NCI-H524 treated with DMSO at 0.1 percent for 48 hours (cell line): ENCODE data around the gene PRDX6.
"Not testable (repeated sequence)": the region's sequence is repeated elsewhere in the genome, so short reads cannot be mapped to it uniquely, and the experiment has no call there.

Experiments
- DNase-seq: peaks from one replicate; lab custom pipeline; 2025; lab: John Stamatoyannopoulos, UW

The PRDX6 gene

DNA sequence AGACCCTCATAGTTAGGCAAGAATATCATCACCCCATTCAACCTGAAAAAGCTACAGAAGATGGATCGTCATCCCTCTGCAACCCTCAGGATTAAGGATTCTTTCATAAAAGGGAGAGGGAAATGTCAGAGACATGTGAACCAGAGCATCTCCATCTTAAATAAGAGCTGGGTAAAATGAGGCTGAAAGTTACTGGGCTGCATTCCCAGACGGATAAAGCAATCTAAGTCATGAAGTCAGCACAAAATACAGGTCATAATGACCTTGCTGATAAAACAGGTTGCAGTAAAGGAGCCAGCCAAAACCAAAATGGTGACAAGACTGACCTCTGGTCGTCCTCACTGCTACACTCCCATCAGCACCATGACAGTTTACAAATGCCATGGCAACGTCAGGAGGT, 22.6 kb downstream of the PRDX6 start:
- no peak for DNase-seq

- no peak for DNase-seq
Measured at GRCh38 chr1:173502104-173502503, 25.0 kb downstream of the PRDX6 start.

DNA sequence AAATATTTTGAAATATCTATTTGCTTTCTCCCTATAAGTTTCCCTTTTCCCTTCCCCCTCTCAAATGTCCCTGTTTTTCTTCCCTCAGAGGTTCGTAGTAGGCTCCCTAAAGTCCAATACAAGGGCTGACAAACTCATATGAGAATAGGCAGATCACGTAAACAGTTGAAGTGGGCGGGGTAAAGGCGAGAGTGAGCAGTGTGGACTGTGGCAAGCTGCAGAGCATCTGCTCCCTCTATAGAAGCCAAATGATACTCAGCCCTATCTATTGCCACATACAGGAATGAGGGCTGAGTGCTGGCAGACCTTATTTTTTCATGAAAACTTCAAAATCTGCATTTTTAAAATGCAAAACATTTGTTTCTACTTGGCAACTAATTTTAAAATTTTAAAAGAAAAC, 26.3 kb downstream of the PRDX6 start:
- DNase-seq, result no peak

DNA sequence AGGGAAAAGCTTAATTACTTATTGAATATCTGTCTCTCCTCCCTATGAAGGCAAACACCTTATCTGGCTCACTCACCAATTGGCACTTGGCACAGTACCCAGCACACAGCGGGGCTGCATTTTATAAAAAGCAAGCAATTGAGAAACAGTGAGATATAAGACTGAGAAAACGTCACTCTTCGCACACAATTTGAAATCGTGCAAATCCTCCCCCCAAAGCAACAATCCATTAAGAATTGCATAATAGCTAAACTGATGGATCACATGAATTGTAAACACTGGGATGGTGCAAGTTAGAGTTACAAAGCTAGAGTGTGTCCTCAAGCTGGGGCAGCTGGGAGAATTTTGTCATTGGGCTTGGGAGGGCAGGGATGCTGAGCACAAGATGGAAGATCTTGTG, 27.1 kb downstream of the PRDX6 start:
- no peak for DNase-seq

- DNase-seq, result no peak
Measured at GRCh38 chr1:173505391-173505790, 28.3 kb downstream of the PRDX6 start.

DNA sequence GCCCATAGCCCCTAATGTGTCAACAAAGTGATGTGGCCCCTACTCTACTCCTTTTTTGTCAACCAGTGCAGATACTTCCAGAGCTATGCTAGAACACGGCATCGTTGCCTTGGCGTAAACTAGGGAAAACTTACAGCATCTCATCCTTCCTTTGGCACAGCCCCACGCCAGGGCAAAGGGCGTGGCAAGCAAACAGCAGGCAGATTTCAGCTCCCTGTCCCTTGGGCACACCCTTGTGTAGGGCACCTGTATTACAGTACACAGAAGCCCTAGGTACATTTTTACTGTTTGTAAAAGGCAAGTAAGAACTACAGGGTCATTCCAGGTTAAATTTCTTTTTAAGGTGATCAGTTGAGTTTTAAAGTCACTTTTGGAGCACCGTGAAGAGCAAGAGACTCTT, 29.3 kb downstream of the PRDX6 start:
- DNase-seq, result no peak

- no peak for DNase-seq
Measured at GRCh38 chr1:173507205-173507846, 30.2 kb downstream of the PRDX6 start.

GRCh38 chr1:173507847-173508209, 30.7 kb downstream of the PRDX6 start:
- DNase-seq, result no peak

GRCh38 chr1:173508541-173508940, 31.4 kb downstream of the PRDX6 start:
- DNase-seq, result no peak

- DNase-seq, result no peak
Measured at GRCh38 chr1:173509797-173510196, 32.7 kb downstream of the PRDX6 start.

DNA sequence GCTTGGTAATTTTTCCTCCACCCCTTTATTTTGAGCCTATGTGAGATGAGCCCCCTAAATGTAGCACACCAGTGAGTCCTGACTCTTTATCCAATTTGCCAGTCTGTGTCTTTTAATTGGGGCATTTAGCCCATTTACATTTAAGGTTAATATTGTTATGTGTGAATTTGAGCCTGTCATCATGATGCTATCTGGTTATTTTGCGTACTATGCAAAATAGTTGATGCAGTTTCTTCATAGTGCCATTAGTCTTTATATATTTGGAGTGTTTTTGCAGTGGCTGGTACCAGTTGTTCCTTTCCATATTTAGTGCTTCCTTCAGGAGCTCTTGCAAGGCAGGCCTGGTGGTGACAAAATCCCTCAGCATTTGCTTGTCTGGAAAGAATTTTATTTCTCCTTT, 37.4 kb downstream of the PRDX6 start:
- not testable (repeated sequence) for DNase-seq

DNA sequence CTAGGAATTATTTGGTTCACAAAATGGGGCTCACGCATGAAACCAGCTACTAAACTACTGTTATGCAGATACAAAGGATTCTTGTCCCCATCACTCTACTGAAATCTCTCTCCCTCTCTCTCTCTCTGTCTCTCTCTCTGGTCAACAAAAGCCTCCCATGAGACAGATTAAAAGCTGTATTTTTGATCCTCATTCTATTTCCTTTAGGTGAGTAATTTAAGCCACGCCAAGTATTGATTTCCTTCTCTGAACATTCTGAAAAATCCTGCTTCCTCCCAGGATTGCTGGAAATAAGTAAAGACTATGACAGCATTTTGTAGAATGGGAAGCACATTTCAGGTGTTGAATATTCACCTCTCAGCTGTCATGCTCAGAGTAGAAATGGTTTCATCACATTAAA, 43.7 kb downstream of the PRDX6 start:
- DNase-seq, result no peak

GRCh38 chr1:173523329-173523728, 46.2 kb downstream of the PRDX6 start:
- DNase-seq, result no peak

- DNase-seq, result no peak
Measured at GRCh38 chr1:173525926-173526325, 48.8 kb downstream of the PRDX6 start.

GRCh38 chr1:173527151-173527826, 50.2 kb downstream of the PRDX6 start:
- DNase-seq, result no peak

DNA sequence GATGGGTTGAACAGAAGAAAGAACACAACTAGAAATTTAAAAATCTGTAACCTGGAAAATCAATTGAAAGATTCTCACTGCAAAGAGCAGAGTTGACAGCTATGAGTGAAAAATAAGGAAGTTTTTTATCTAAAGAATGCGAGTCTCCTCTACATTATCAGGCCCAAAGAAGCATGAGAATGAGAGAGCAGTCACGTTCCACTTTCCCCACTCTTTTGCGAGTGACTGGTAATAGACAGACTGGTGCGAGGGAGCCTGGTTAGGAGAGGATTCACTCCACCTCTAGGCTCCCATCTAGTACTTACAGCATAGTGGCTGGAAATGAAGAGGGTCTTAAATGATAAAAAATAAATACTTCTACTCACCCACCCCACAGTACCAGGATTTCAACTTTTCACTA, 52.0 kb downstream of the PRDX6 start:
- DNase-seq, result no peak

DNA sequence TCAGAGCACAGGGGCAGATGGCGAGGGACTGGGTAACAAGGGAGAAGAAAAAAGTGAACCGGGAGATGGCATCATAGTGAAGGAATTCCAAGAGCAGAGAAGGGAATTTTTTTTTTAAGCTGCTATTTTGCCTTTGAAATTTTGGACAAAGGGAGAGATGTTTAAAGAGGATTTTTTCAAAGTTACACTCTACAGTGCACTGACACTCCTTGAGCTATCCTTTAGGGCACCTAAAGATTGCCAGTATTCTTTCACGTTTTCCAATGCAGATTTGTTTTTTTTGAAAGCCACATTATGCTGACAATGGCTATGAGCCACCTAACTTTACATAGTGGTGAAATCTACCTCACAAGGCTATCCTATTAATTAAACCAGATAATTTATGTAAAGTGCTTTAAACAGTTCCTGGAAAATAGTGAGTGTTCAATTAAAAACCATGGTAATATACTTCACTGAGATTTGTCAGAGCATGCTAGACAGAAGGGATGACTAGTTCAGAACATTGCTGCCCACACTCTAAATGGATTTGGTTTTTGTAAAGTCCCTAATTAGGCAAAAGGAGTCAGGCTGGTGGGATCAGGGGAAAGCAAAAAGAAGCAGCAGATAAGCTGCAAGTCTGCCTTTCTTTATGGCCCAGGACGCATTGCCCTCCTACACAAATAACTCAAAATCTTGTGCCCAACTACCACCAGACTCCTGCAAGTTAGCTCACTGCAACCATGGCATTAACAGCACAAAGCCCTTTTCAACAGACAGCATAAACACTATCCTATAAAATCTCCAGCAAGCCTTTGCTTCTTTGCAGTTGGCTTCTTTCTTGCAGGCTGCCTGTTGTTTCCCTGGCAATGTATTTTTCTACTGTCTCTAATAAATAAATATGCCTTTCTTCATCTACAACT, 53.9 kb downstream of the PRDX6 start:
- no peak for DNase-seq

GRCh38 chr1:173532237-173532636, 55.1 kb downstream of the PRDX6 start:
- no peak for DNase-seq

DNA sequence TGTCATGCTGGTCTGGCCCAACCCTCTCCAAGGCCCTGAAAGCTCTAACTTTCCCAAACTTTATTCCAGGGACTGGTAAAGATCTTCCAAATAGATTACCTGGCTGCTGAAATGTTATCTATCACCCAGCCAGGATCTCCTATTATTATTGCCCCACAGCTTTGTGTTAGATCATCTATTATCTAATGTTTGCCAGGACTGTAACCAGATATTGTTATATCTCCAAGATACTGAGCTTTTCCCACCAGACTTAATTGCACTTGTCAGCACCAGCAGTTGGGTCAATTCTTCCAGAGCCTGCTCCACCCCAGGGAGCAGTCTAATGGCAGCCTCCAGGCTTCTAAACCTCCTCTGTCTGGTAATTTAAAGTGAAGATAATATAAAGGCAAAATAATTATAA, 59.1 kb downstream of the PRDX6 start:
- DNase-seq, result no peak
